Thyroid gland (tissue), 4 donors: ENCODE measurements around the gene PUSL1. TPM values are rescaled to one million over a fixed set of nuclear protein-coding genes. Genes with fewer than 3 reads are reported as not detected.
A peak's percentile ranks its signal among the peaks of the same experiment; 100 is the strongest.

Source experiments
- DNase-seq, 2 donors: peaks; one replicate each; pipeline ENCODE4 v3.0.0-alpha.2; 2019
- H3K27ac ChIP-seq, 3 donors: fragments of 200-600 bp; sonication (generic); 1 replicate in 2 of 3; 2 replicates in 1 of 3; pipeline ENCODE4 v1.5.1; 2016 to 2019; ENCODE audit warnings: mild to moderate bottlenecking in 1 of 3, moderate library complexity in 1 of 3
- H3K27me3 ChIP-seq: fragments of 200-600 bp; sonication (generic); one replicate; pipeline ENCODE4 v1.5.1; 2019
- H3K36me3 ChIP-seq, 2 donors: fragments of 200-600 bp; sonication (generic); one replicate each; pipeline ENCODE4 v1.5.1; 2016 to 2019
- H3K4me1 ChIP-seq, 2 donors: fragments of 200-600 bp; sonication (generic); one replicate each; pipeline ENCODE4 v1.5.1; 2017 to 2019
- H3K4me3 ChIP-seq, 3 donors: fragments of 200-600 bp; sonication (generic); replicated peaks in 1 of 3; 1 replicate in 2 of 3; 2 replicates in 1 of 3; pipeline ENCODE4 v1.5.1; 2016; ENCODE audit warnings: mild to moderate bottlenecking in 1 of 3
- H3K9me3 ChIP-seq: fragments of 200-600 bp; sonication (generic); one replicate; pipeline ENCODE4 v1.5.1; 2017
- CTCF ChIP-seq, 6 experiments: fragments of 200-600 bp in 3 of 6; fragments of 450-650 bp in 3 of 6; sonication (generic) in 3 of 6; IDR thresholded peaks; one replicate each; pipeline ENCODE4 v1.5.1; 2016 to 2019; ENCODE audit warnings: antibody characterized with exemption in 6 of 6, mild to moderate bottlenecking in 2 of 6, inconsistent platforms in 1 of 6, moderate library complexity in 1 of 6
- POLR2A ChIP-seq, 2 donors: fragments of 450-650 bp; IDR thresholded peaks; one replicate each; pipeline ENCODE4 v1.6.1; 2017; ENCODE audit warnings: antibody characterized with exemption in 2 of 2, mild to moderate bottlenecking in 2 of 2, moderate library complexity in 1 of 2
- WGBS, 2 donors: methylation state at CpG; one replicate each; pipeline ENCODE4 v1.1.5; 2017; 5-methylcytosine and 5-hydroxymethylcytosine counted together
- intact Hi-C: fragments of 100-400 bp; cut with DNase I; formaldehyde crosslinking; loops from one replicate; pipeline ENCODE4 v1.15.1; 2023
- total RNA-seq, 4 donors: library from RNA; depleted of rRNA; stranded (reverse); fragments of >200 nt; gene quantifications; one replicate each; pipeline ENCODE4 v1.2.3, GENCODE V29; 2016

Gene PUSL1
- total RNA-seq, 4 donors from 2014 or later: 24.0 to 41.4 (median 28.0) TPM

- Histone ChIP-seq H3K4me3 (no peak overlapping the region), H3K27ac (peak overlapping the region in 2 of 3 donors; percentile 86 to 87), H3K36me3 (peaks cover 0 to 4% of the 10 kb centered on the region in 2 donors), H3K27me3 (no peaks in the 10 kb centered on the region), H3K4me1 (peaks cover 43 to 85% of the 10 kb centered on the region in 2 donors), H3K9me3 (no peaks in the 10 kb centered on the region)
- peak; percentile 74 to 75 for DNase-seq
- TF ChIP-seq POLR2A (IDR thresholded peaks at IDR 0.05) (no peak), CTCF (IDR thresholded peaks at IDR 0.05) (no peak)
- 30 to 40% methylated on average over 4 to 7 of the region's 26 CpGs for WGBS, 2 donors
- intact Hi-C loops: loop anchor here (5.0 kb wide), 1 partner anchor 40 kb away; no protein-coding TSS in a partner anchor
Observed at GRCh38 chr1:1356796-1357401, 48.5 kb downstream of the PUSL1 start.

- Histone ChIP-seq H3K27me3 (no peaks in the 10 kb centered on the region), H3K36me3 (peaks cover 0 to 4% of the 10 kb centered on the region in 2 donors), H3K27ac (peak overlapping the region; percentile 49 to 87 (median 86)), H3K9me3 (no peaks in the 10 kb centered on the region), H3K4me3 (peak overlapping the region in 1 of 3 donors; percentile 28), H3K4me1 (peaks cover 43 to 84% of the 10 kb centered on the region in 2 donors)
- intact Hi-C loops: loop anchor here (5.0 kb wide), 1 partner anchor 41 kb away; no protein-coding TSS in a partner anchor
- TF ChIP-seq POLR2A (IDR thresholded peaks at IDR 0.05) (no peak), CTCF (IDR thresholded peaks at IDR 0.05) (no peak)
- DNase-seq: no peak
- 9 to 26% methylated on average over 10 to 12 of the region's 18 CpGs for WGBS, 2 donors
Observed at GRCh38 chr1:1357871-1358432, 49.6 kb downstream of the PUSL1 start.

- H3K4me3 ChIP-seq: peak within 1 kb of the TSS in 1 of 3 donors; percentile 28
- 21 to 24% methylated on average over 8 to 18 of the region's 29 CpGs for WGBS, 2 donors
- peaks cover 0 to 4% of the 10 kb centered on the region in 2 donors for H3K36me3 ChIP-seq
- H3K27ac ChIP-seq: peak within 1 kb of the TSS; percentile 49 to 87 (median 86)
- H3K9me3 ChIP-seq: no peaks in the 10 kb centered on the region
- peak; percentile 61 to 65 for DNase-seq
- H3K4me1 ChIP-seq: peaks cover 43 to 78% of the 10 kb centered on the region in 2 donors
- H3K27me3 ChIP-seq: no peaks in the 10 kb centered on the region
- intact Hi-C loops: loop anchor here (5.0 kb wide), 1 partner anchor 41 kb away; no protein-coding TSS in a partner anchor
- TF ChIP-seq CTCF (IDR thresholded peaks at IDR 0.05): no peak
- TF ChIP-seq POLR2A (IDR thresholded peaks at IDR 0.05): no peak
Observed at GRCh38 chr1:1358433-1359271, 50.3 kb downstream of the PUSL1 start, which contains the start of gene MXRA8. Gene MXRA8, minus strand, starts transcription at chr1:1358555. Its CDS starts 51 bp downstream, at chr1:1358504.

- intact Hi-C loops: loop anchor here (5.0 kb wide), 1 partner anchor 42 kb away; no protein-coding TSS in a partner anchor
- peaks cover 0 to 4% of the 10 kb centered on the region in 2 donors for H3K36me3 ChIP-seq
- H3K4me3 ChIP-seq: no peak overlapping the region
- H3K4me1 ChIP-seq: peaks cover 43 to 73% of the 10 kb centered on the region in 2 donors
- no peak for TF ChIP-seq POLR2A (IDR thresholded peaks at IDR 0.05)
- TF ChIP-seq CTCF (IDR thresholded peaks at IDR 0.05): no peak
- H3K27me3 ChIP-seq: no peaks in the 10 kb centered on the region
- peak in 1 of 2 donors; percentile 44 for DNase-seq
- WGBS, 2 donors: 15 to 42% methylated on average over 4 to 6 of the region's 6 CpGs
- H3K27ac ChIP-seq: peak overlapping the region; percentile 49 to 87 (median 86)
- H3K9me3 ChIP-seq: no peaks in the 10 kb centered on the region
Observed at GRCh38 chr1:1359308-1359663, 50.9 kb downstream of the PUSL1 start.
